ENCODE measurements around the gene HOTAIR. TPM values are rescaled to one million over a fixed set of nuclear protein-coding genes. Genes with fewer than 3 reads are reported as not detected.

Gene HOTAIR
- total RNA-seq, 1 experiment from 2014 or later: 7.9 TPM

DNA sequence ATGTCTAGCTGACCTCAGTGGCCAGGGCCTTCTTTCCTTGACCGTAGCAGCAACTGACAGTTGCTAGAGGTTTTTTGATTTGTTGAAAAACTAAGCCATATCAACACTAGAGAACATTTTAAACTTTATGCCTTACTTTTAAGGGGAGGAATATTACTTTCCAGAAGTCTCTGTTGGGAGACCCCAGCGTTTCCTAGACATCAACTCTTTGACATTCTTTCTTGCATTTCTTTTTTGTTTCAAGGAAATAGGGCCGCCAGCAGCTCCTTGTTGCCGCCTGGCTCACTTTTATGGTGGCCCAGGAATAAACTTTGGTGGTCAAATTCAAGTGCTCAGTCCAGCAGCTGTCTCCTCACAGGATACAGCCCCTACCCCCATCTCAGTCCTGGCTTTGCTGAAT, 4.3 kb downstream of the HOTAIR start:
- CTCF ChIA-PET: interaction anchor here (0.6 kb wide), 1 partner anchor 721 kb away, joined by 10 read pairs; no protein-coding TSS in a partner anchor
- H3F3A ChIP-seq (ENCODE audit: insufficient read depth, low read depth): no peaks in the 10 kb centered on the region; the same call in 1 of the 2 replicates

DNA sequence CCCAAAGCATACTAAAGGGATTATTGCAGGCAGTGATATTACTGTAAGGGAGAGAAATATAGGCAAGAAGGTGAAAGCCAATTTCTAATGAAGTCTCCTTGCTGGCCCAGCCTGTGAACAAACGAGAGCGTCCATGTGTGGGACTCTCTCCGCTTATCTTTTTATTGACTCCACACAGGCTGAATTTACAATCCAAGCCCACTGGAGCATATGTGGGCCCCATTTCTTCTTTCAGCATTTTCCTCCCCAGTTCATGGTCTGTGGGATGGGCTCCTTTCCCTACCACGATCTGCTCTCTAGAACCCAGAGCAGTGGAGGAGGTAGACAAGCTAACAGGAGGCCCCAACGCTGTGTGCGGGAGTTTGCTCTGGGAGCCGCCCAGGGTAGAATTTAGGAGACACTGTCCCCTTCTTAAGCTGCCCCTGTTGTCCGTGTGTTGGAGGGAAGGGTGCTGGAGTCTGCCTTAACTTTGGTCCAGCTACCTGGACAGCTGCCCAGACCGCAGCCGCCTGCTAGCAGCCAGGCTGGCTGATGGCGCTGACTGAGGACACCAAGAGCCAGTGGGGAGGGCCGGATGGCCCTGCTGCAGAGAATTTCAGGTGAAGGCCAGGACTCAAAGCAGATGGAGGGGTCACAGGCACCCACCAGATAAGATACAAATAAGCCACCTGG, 5.0 kb downstream of the HOTAIR start:
- no peaks in the 10 kb centered on the region for H3K36me3 ChIP-seq (ENCODE audit: low read depth)
- H3K4me3 ChIP-seq: no peak overlapping the region
- no peaks in the 10 kb centered on the region; the same call in 1 of the 2 replicates for H3F3A ChIP-seq (ENCODE audit: insufficient read depth, low read depth)
- H3K9me2 ChIP-seq (ENCODE audit: insufficient read depth): no peaks in the 10 kb centered on the region
- intact Hi-C loops (cut with micrococcal nuclease; ENCODE audit: unreplicated experiment): no loop called here
- TF ChIP-seq EZH2 (IDR thresholded peaks at IDR 0.05; ENCODE audit: low read depth): no peak
- TF ChIP-seq, protein P1, sequence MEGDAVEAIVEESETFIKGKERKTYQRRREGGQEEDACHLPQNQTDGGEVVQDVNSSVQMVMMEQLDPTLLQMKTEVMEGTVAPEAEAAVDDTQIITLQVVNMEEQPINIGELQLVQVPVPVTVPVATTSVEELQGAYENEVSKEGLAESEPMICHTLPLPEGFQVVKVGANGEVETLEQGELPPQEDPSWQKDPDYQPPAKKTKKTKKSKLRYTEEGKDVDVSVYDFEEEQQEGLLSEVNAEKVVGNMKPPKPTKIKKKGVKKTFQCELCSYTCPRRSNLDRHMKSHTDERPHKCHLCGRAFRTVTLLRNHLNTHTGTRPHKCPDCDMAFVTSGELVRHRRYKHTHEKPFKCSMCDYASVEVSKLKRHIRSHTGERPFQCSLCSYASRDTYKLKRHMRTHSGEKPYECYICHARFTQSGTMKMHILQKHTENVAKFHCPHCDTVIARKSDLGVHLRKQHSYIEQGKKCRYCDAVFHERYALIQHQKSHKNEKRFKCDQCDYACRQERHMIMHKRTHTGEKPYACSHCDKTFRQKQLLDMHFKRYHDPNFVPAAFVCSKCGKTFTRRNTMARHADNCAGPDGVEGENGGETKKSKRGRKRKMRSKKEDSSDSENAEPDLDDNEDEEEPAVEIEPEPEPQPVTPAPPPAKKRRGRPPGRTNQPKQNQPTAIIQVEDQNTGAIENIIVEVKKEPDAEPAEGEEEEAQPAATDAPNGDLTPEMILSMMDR (conservative IDR thresholded peaks at IDR 0.05): no peak
- peaks cover 10% of the 10 kb centered on the region for H3K4me1 ChIP-seq (replicated peaks; ENCODE audit: insufficient read depth)
- no peaks in the 10 kb centered on the region for H3K27me3 ChIP-seq (ENCODE audit: insufficient read depth, low read depth)
- POLR2A ChIA-PET (ENCODE audit: unreplicated experiment): no interaction called here
- H3K9me3 ChIP-seq (ENCODE audit: insufficient read depth, low read depth): no peaks in the 10 kb centered on the region
- CTCF ChIA-PET: interaction anchor here (0.6 kb wide), 1 partner anchor 720 kb away, joined by 10 read pairs; no protein-coding TSS in a partner anchor
- H3K79me2 ChIP-seq (ENCODE audit: low read depth): no peaks in the 10 kb centered on the region
- no peak overlapping the region for H3K4me2 ChIP-seq
- no peak overlapping the region for H2AFZ ChIP-seq
- H3K27ac ChIP-seq: no peak overlapping the region
- no TSS peak for BruUV-seq (replicated peaks)
- no peak for DNase-seq
- H4K20me1 ChIP-seq (ENCODE audit: insufficient read depth): no peaks in the 10 kb centered on the region; the same call in 1 of the 2 replicates

More for the DNA sequence above, 4.3 kb downstream of the HOTAIR start:
- no peak for DNase-seq
- Histone ChIP-seq H3K4me1 (replicated peaks; ENCODE audit: insufficient read depth) (peaks cover 10% of the 10 kb centered on the region), H3K36me3 (ENCODE audit: low read depth) (no peaks in the 10 kb centered on the region), H3K4me3 (no peak overlapping the region), H4K20me1 (ENCODE audit: insufficient read depth) (no peaks in the 10 kb centered on the region; the same call in 1 of the 2 replicates), H2AFZ (no peak overlapping the region), H3K27me3 (ENCODE audit: insufficient read depth, low read depth) (no peaks in the 10 kb centered on the region), H3K79me2 (ENCODE audit: low read depth) (no peaks in the 10 kb centered on the region), H3K27ac (no peak overlapping the region), H3K9me3 (ENCODE audit: insufficient read depth, low read depth) (no peaks in the 10 kb centered on the region), H3K9me2 (ENCODE audit: insufficient read depth) (no peaks in the 10 kb centered on the region), H3K4me2 (no peak overlapping the region)
- intact Hi-C loops (cut with micrococcal nuclease; ENCODE audit: unreplicated experiment): no loop called here
- no TSS peak for BruUV-seq (replicated peaks)
- POLR2A ChIA-PET (ENCODE audit: unreplicated experiment): no interaction called here
- TF ChIP-seq, protein P1 (conservative IDR thresholded peaks at IDR 0.05): no peak
- no peak for TF ChIP-seq EZH2 (IDR thresholded peaks at IDR 0.05; ENCODE audit: low read depth)

DNA sequence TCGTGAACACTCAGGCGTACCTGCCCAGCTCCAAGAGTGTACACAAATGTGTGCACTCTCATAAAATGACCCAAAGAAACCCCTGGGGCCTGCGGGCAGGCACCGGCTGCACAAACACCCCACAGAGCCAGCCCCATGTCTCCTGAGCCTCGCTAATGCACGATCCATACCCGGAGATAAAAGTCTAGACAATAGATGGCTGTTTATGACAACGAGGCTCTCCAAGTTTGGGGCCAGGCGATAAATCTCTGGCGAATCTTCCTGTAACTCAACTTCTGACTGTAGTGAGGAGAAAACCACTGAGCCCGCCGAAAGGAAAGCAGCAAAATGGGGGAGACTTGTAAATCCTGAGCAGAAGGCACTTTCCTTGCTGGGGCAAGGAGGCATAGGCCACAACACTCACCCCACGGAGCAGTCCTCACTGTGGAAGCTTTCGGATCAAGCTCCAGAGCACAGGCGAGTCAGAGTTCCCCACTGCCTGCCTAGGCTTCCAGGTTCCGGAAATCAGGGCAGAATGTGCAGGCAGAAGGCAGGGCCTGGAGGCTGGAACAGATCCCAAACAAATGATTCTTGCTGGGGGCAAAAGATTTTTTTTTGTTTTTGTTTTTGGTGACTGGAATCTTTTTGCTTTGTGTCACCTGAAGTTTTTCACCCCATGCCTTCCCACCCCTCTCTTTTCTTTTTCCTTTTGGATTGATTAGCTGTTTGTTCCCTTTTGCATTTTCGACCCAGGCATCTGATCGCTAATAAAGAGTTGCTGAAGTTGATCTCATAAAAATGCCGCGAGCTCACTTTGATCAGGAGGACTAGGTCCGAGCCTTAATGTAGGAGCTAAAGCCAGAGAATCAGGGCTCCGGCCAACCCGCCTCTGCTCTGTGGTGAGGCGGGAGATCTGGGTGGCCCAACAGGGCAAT, 6.3 kb downstream of the HOTAIR start:
- Histone ChIP-seq H3K4me2 (no peak overlapping the region), H3K79me2 (ENCODE audit: low read depth) (no peaks in the 10 kb centered on the region), H3K4me1 (replicated peaks; ENCODE audit: insufficient read depth) (peaks cover 10% of the 10 kb centered on the region), H3F3A (ENCODE audit: insufficient read depth, low read depth) (no peaks in the 10 kb centered on the region; the same call in 1 of the 2 replicates), H2AFZ (no peak overlapping the region), H3K27ac (no peak overlapping the region), H3K27me3 (ENCODE audit: insufficient read depth, low read depth) (no peaks in the 10 kb centered on the region), H3K9me3 (ENCODE audit: insufficient read depth, low read depth) (no peaks in the 10 kb centered on the region), H3K9me2 (ENCODE audit: insufficient read depth) (no peaks in the 10 kb centered on the region), H3K4me3 (no peak overlapping the region), H3K36me3 (ENCODE audit: low read depth) (no peaks in the 10 kb centered on the region), H4K20me1 (ENCODE audit: insufficient read depth) (no peaks in the 10 kb centered on the region; the same call in 1 of the 2 replicates)
- BruUV-seq (replicated peaks): no TSS peak
- CTCF ChIA-PET: interaction anchor here (0.7 kb wide), 1 partner anchor 235 kb away, joined by 4 read pairs; no protein-coding TSS in a partner anchor
- no peak for TF ChIP-seq EZH2 (IDR thresholded peaks at IDR 0.05; ENCODE audit: low read depth)
- TF ChIP-seq, protein P1 (conservative IDR thresholded peaks at IDR 0.05): no peak
- intact Hi-C loops (cut with micrococcal nuclease; ENCODE audit: unreplicated experiment): no loop called here
- POLR2A ChIA-PET (ENCODE audit: unreplicated experiment): no interaction called here
- no peak for DNase-seq

All from PC-9 (cell line).